LNCAP (cell line): ENCODE measurements around the gene DBET.
"Not testable (repeated sequence)": the region's sequence is repeated elsewhere in the genome, so short reads cannot be mapped to it uniquely, and the experiment has no call there.

ENCODE experiments used
- CTCF ChIP-seq: fragments of 450-650 bp; IDR thresholded peaks from 2 replicates; pipeline ENCODE4 v1.5.1; 2017; ENCODE audit warnings: mild to moderate bottlenecking

The DBET gene

GRCh38 chr4:190064342-190064741, at the start of gene DBET:
DBET (plus strand) TSS chr4:190064502.
- TF ChIP-seq CTCF, result not testable (repeated sequence)

- TF ChIP-seq CTCF, result no peak
Observed at GRCh38 chr4:190014771-190015537, 49.3 kb upstream of the DBET start.

DNA sequence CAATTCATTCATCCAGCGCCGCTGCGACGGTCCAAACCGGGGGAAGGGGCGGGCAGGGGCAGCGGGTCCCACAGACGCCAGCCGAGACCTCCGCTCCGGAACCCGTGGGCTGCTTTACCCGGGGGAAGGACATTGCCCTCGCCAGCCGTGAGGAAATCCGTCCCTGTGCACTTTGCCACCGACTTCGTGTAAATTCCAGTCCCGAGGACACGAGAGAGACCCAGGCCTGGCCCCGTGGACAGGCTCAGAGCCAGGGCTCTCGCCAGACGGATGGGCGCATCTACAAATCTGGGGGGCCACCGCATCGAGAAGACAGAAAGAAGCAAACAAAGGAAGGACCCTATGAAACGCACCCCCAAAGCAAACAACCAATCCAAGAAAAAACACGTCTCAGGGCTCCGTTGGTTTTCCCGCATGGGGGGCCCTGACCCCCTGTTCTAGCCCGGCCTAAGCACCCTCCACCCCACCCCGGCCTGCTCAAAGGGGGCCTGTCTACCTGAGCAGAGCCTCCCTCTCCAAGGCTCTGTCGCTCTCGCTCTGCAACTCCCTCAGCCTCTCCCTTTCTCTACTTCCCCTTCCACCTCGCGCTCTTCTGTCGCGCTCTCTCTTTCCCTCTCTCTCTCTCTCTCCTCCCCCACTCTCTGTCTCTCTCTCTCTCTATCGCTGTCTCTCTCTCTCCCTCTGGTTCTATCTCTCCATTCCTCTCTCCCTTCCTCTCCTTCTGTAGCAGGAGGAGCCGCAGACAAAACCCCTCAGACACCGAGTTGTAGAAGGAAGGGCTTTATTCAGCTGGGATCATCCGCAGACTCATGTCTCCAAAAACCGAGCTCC, 48.5 kb upstream of the DBET start:
- no peak for TF ChIP-seq CTCF

DNA sequence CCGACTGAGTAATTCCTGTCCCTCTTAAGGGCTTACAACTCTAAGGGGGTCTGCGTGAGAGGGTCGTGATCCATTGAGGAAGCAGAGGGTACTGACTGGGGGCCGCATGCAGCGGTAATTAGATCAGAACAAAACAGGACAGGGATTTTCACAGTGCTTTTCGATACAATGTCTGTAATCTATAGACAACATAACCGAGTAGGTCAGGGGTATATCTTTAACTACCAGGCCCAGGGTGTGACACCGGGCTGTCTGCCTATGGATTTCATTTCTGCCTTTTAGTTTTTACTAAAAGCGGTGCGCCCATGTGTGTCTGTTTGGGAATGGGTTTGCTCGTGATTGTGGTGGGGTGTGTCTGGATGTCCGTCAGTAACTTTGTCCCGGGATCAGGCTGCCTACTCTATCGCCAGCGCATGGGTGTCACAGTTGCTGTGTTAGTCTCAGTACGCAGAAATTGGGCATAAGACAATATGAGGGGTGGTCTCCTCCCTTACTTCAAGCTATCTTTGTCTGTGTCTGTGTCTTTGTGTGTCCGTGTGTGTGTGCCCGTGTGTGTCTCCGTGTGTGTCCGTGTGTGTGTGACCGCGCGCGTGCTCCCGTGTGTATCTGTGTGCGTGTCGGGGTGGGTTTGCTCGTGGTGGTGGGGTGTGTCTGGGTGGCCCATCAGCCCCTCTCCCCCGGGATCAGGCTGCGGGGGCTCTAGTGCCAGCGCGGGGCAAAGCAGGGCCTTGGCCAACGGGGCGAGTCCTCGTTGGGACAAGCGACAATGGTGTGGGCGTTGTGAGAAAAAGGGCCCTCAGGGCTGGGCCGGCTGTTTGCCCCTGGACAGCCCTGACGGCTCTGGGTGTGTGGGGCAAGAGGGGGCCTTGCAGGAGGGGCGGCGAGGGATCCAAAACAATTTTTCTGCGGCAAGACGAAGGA, 47.7 kb upstream of the DBET start:
- TF ChIP-seq CTCF, result no peak

GRCh38 chr4:190017357-190018200, 46.7 kb upstream of the DBET start:
- TF ChIP-seq CTCF, result no peak

GRCh38 chr4:190018201-190018920, 45.9 kb upstream of the DBET start:
- no peak for TF ChIP-seq CTCF
